HG03280 (cell line): ENCODE results near the gene SPOCD1.

Experiments used
- ATAC-seq: cut with Tn5 transposase; IDR thresholded peaks from one replicate; pipeline ENCODE4 v1.9.1; 2021; ENCODE audit warnings: mild to moderate bottlenecking, moderate library complexity; ENCODE audit not compliant: unreplicated experiment

The SPOCD1 gene

DNA sequence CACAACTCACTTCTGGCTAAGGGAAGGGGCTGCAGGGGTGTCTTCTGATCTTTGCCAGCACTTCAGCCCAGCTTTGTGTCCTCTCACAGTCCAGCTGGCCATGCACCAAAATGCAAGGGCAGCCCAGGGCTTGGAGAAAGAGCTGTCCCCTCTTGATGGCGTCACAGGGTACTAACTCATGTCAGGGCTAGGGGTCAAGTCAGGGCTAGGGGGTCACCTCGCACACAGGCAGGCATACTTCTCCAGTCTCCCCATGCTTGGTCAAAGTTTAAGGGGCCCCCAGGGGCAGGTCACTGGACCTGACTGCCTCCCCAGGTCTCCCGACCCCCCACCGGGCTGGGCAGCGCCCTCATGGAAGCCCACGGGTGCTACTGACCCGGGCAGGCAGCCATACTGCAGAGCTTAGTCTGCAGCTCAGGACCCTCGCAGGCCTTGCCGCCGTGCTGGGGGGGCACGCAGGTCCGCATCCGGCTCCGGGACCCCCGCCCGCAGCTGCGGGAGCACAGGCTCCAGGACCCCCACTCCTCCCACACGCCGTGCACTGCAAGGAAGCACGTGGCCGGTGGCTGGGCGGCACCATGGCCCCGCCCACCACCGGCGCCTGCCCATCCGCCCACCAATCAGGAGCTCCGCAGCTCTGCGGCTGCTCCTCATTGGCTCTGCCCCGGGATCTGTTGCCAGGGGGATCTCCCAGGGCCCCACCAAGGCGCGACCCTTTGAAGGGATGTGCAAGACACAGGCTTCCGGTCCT, 73.2 kb downstream of the SPOCD1 start:
- ATAC-seq = no peak
